Measurements from ENCODE around the gene STARD5.

Gene STARD5

DNA sequence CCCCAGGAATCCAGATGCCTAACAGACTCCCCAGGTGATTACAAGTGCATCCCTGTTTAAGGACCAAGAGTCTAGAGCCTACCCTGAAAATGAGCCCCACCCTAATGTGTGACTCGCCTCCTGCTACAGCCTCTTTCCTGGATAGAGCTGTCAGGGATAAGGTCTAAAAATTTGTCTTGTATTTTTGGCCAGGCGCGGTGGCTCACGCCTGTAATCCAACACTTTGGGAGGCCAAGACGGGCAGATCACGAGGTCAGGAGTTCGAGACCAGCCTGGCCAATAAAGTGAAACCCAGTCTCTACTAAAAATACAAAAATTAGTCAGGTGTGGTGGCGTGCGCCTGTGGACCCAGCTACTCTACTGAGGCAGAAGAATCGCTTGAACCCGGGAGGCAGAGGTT is 38.8 kb upstream of the STARD5 start:
- peaks cover 15% of the 10 kb centered on the region for H3K27me3 ChIP-seq
- DNase-seq = no peak
- H3K36me3 ChIP-seq = no peaks in the 10 kb centered on the region
- no peak overlapping the region for H3K4me3 ChIP-seq (ENCODE audit: low read depth, low read length)
- H3K4me1 ChIP-seq = no peaks in the 10 kb centered on the region
- no peaks in the 10 kb centered on the region for H3K9me3 ChIP-seq
- TF ChIP-seq, protein P1, sequence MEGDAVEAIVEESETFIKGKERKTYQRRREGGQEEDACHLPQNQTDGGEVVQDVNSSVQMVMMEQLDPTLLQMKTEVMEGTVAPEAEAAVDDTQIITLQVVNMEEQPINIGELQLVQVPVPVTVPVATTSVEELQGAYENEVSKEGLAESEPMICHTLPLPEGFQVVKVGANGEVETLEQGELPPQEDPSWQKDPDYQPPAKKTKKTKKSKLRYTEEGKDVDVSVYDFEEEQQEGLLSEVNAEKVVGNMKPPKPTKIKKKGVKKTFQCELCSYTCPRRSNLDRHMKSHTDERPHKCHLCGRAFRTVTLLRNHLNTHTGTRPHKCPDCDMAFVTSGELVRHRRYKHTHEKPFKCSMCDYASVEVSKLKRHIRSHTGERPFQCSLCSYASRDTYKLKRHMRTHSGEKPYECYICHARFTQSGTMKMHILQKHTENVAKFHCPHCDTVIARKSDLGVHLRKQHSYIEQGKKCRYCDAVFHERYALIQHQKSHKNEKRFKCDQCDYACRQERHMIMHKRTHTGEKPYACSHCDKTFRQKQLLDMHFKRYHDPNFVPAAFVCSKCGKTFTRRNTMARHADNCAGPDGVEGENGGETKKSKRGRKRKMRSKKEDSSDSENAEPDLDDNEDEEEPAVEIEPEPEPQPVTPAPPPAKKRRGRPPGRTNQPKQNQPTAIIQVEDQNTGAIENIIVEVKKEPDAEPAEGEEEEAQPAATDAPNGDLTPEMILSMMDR (IDR thresholded peaks at IDR 0.05; ENCODE audit: low read depth, low read length) = no peak

DNA sequence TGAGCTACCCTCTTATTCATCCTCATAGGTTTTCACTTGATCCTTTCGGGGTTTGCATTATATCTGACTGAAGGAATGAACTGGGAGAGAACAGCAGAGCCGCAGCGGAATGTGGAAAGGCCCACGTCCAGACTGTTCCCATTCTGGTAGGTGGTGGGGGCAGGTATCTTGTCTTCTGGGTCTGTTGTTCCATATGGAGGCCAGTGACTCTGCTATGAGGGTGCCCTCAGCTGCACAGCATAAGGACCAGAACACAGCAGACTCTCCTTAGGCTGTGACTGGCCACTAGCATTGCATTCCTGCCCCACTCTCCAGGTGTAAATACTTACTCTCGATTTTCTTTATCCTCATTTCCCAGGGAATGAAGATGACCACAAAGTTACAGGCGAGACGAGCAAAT is 38.0 kb upstream of the STARD5 start:
- Histone ChIP-seq H3K27me3 (peaks cover 15% of the 10 kb centered on the region), H3K36me3 (no peaks in the 10 kb centered on the region), H3K4me3 (ENCODE audit: low read depth, low read length) (no peak overlapping the region), H3K9me3 (no peaks in the 10 kb centered on the region), H3K4me1 (no peaks in the 10 kb centered on the region)
- TF ChIP-seq, protein P1 (IDR thresholded peaks at IDR 0.05; ENCODE audit: low read depth, low read length) = no peak
- no peak for DNase-seq

DNA sequence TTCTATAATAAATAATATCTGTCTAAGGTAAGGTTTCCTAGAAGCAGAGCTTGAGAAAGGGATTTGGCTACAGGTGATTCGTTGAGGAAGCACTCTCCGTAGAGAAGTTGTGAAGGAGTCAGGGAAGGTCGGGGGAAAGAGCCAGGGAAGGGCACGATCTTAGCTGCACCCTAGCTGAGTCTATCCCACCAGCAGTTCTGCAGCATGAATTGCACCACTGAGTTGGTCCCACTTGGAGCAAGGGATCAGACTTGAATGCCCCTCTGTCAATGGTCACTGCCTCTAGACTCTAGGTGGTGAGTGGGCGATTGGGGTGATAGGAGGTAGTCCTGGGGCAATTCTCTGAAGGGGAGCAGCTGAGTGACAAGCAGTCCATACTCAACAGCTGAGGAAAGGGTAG is 36.5 kb upstream of the STARD5 start:
- no peak for DNase-seq
- Histone ChIP-seq H3K4me3 (ENCODE audit: low read depth, low read length) (no peak overlapping the region), H3K36me3 (no peaks in the 10 kb centered on the region), H3K27me3 (peaks cover 15% of the 10 kb centered on the region), H3K9me3 (no peaks in the 10 kb centered on the region), H3K4me1 (no peaks in the 10 kb centered on the region)
- TF ChIP-seq, protein P1 (IDR thresholded peaks at IDR 0.05; ENCODE audit: low read depth, low read length) = no peak

DNA sequence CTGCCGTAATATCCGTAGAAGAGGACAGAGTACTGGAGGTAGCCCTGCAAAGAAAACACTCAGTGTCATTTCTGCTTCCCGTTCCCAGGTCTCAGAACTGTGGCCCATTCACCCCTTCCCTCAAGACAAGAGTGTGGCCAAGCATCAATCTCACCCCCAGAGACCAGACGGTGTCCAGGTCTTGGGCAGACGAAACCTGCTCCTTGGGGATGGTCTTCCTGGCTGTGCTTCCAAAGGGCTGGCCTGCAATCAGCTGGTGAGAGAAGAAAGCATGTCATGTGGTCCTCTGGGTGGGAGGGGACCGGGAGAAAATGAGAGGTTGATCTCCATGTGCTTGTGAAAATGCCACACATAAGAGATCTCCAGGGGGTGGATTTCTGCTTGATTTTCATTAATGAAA is 34.3 kb upstream of the STARD5 start:
- Histone ChIP-seq H3K27me3 (peaks cover 15% of the 10 kb centered on the region), H3K4me3 (ENCODE audit: low read depth, low read length) (no peak overlapping the region), H3K9me3 (no peaks in the 10 kb centered on the region), H3K36me3 (no peaks in the 10 kb centered on the region), H3K4me1 (no peaks in the 10 kb centered on the region)
- TF ChIP-seq, protein P1 (IDR thresholded peaks at IDR 0.05; ENCODE audit: low read depth, low read length) = no peak
- DNase-seq = no peak

DNA sequence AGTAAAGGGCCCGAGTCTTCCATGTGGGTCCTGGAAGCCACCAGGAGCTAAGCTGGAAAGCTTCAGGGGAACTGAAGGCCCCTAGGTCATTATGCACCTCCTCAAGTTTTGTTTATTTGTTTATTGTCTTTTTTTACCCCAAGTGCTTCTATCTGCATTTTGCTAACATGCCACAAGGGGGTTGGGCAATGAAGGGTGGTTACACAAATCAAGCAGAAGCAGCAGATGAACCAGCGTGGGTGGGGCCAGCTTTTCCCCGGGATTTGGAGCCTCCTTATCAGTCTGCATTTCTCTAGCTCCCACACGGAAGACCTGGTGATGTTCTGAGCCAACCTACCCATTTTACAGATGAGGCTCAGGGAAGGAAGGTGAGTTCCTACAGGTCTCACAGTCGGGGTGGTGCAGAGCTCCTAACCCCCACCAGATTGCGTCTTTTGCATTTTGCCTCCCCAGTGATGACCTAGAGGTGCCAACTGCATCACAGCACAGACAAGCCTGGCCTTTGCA is 33.3 kb upstream of the STARD5 start:
- TF ChIP-seq, protein P1 (IDR thresholded peaks at IDR 0.05; ENCODE audit: low read depth, low read length) = peak; percentile 12; the same call in 1 of the 2 replicates
- H3K4me1 ChIP-seq = no peaks in the 10 kb centered on the region
- H3K4me3 ChIP-seq (ENCODE audit: low read depth, low read length) = no peak overlapping the region
- peaks cover 14% of the 10 kb centered on the region for H3K27me3 ChIP-seq
- no peaks in the 10 kb centered on the region for H3K9me3 ChIP-seq
- no peaks in the 10 kb centered on the region for H3K36me3 ChIP-seq
- DNase-seq = no peak

DNA sequence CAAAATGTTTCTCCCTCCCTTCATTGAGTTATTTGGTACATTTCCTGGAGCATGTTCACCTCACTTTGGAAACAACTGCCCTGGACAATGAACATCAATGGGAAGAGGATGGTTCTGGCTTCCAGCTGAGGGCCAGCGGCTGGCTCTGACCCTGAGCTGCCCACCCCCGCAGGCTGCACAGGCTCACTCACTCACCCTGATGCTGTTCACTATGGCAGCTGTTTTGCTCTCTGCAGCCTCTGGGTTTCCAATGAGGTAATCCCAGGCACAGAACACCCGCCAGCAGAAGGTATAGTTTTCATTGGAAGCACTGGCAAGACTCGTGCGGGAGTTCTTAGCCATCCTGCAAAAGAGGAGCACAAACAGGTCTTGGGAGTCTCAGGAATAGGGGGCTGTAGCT is 32.3 kb upstream of the STARD5 start:
- Histone ChIP-seq H3K4me1 (no peaks in the 10 kb centered on the region), H3K9me3 (no peaks in the 10 kb centered on the region), H3K36me3 (no peaks in the 10 kb centered on the region), H3K27me3 (peaks cover 12% of the 10 kb centered on the region), H3K4me3 (ENCODE audit: low read depth, low read length) (no peak overlapping the region)
- DNase-seq = no peak
- TF ChIP-seq, protein P1 (IDR thresholded peaks at IDR 0.05; ENCODE audit: low read depth, low read length) = no peak
